ENCODE measurements around the gene CCDC91. TPM values are rescaled to one million over a fixed set of nuclear protein-coding genes. Genes with fewer than 3 reads are reported as not detected.

CCDC91 gene
- total RNA-seq, 4 donors from 2014 or later = 19.0 to 38.1 (median 23.1) TPM

DNA sequence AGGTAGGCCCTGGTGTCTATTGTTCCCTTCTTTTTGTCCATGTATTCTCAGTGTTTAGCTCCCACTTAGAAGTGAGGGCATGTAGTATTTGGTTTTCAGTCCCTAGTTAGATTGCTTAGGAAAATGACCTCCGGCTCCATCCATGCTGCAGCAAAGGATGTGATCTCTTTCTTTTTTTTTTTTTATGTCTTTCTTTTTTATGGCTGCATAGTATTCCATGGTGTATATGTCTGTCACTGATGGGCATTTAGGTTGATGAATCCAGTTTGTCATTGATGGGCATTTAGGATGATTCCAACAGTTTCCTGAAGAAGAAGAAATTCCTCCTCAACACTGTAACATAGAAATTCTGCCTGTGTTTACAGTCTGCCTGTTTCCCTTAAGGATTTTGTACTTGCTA, 231.1 kb downstream of the CCDC91 start:
- Histone ChIP-seq H3K36me3 (no peaks in the 10 kb centered on the region), H3K4me3 (no peak overlapping the region), H3K27ac (no peak overlapping the region), H3K4me1 (no peaks in the 10 kb centered on the region), H3K9me3 (no peaks in the 10 kb centered on the region), H3K27me3 (no peaks in the 10 kb centered on the region)
- DNase-seq (ENCODE audit: low spot score in 2 of 2) = no peak
- TF ChIP-seq CTCF (IDR thresholded peaks at IDR 0.05) (no peak), EP300 (IDR thresholded peaks at IDR 0.05) (no peak)
- WGBS = 100% methylated on average over 1 of the region's 1 CpG

DNA sequence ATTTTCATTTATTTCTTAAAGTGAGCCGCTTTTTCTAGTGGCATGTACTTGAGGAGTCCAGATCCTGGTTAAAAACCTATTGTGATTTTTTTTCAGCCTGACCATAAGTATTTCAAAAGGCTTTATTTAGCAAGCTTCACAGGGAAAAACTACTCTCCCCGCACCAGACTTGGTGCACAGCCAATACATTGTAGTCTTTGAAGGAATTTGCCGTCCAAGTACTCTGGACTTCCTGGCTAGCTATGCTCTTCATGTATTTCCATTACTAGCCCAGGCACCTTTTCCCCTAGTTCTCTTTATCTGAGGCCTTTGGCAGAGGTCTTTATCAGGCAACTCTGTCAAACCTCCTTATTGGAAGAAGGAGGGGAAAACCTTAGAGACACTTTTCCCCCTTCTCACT, 234.7 kb downstream of the CCDC91 start:
- Histone ChIP-seq H3K27ac (no peak overlapping the region), H3K9me3 (no peaks in the 10 kb centered on the region), H3K36me3 (no peaks in the 10 kb centered on the region), H3K4me3 (no peak overlapping the region), H3K4me1 (no peaks in the 10 kb centered on the region), H3K27me3 (no peaks in the 10 kb centered on the region)
- WGBS = 69% methylated on average over 3 of the region's 3 CpGs
- no peak for TF ChIP-seq EP300 (IDR thresholded peaks at IDR 0.05)
- TF ChIP-seq CTCF (IDR thresholded peaks at IDR 0.05) = no peak
- no peak for TF ChIP-seq POLR2AphosphoS5 (IDR thresholded peaks at IDR 0.05)
- no peak for TF ChIP-seq POLR2A (IDR thresholded peaks at IDR 0.05)
- no peak for DNase-seq (ENCODE audit: low spot score in 2 of 2)

GRCh38 chr12:28425526-28425925, 235.3 kb downstream of the CCDC91 start:
- Histone ChIP-seq H3K27ac (no peak overlapping the region), H3K36me3 (no peaks in the 10 kb centered on the region), H3K4me3 (no peak overlapping the region), H3K9me3 (no peaks in the 10 kb centered on the region), H3K4me1 (no peaks in the 10 kb centered on the region), H3K27me3 (no peaks in the 10 kb centered on the region)
- TF ChIP-seq POLR2A (IDR thresholded peaks at IDR 0.05) (no peak), CTCF (IDR thresholded peaks at IDR 0.05) (no peak), POLR2AphosphoS5 (IDR thresholded peaks at IDR 0.05) (no peak), EP300 (IDR thresholded peaks at IDR 0.05) (no peak)
- no peak for DNase-seq (ENCODE audit: low spot score in 2 of 2)

GRCh38 chr12:28427046-28427445, 236.8 kb downstream of the CCDC91 start:
- no peak for DNase-seq (ENCODE audit: low spot score in 2 of 2)
- WGBS = 95% methylated on average over 3 of the region's 3 CpGs
- no peak overlapping the region for H3K27ac ChIP-seq
- no peaks in the 10 kb centered on the region for H3K4me1 ChIP-seq
- no peaks in the 10 kb centered on the region for H3K27me3 ChIP-seq
- no peak for TF ChIP-seq POLR2A (IDR thresholded peaks at IDR 0.05)
- TF ChIP-seq EP300 (IDR thresholded peaks at IDR 0.05) = no peak
- TF ChIP-seq POLR2AphosphoS5 (IDR thresholded peaks at IDR 0.05) = no peak
- no peak for TF ChIP-seq CTCF (IDR thresholded peaks at IDR 0.05)
- H3K36me3 ChIP-seq = no peaks in the 10 kb centered on the region
- no peaks in the 10 kb centered on the region for H3K9me3 ChIP-seq
- H3K4me3 ChIP-seq = no peak overlapping the region

- 95% methylated on average over 3 of the region's 3 CpGs for WGBS
- TF ChIP-seq EP300 (IDR thresholded peaks at IDR 0.05) = no peak
- TF ChIP-seq CTCF (IDR thresholded peaks at IDR 0.05) = no peak
- TF ChIP-seq POLR2A (IDR thresholded peaks at IDR 0.05) = no peak
- no peak for TF ChIP-seq POLR2AphosphoS5 (IDR thresholded peaks at IDR 0.05)
- Histone ChIP-seq H3K36me3 (no peaks in the 10 kb centered on the region), H3K27ac (no peak overlapping the region), H3K4me1 (no peaks in the 10 kb centered on the region), H3K27me3 (no peaks in the 10 kb centered on the region), H3K4me3 (no peak overlapping the region), H3K9me3 (no peaks in the 10 kb centered on the region)
- no peak for DNase-seq (ENCODE audit: low spot score in 2 of 2)
Observed at GRCh38 chr12:28440081-28440608, 249.9 kb downstream of the CCDC91 start.

Data from suprapubic skin (tissue), 4 donors.